Kidney tubule cell (primary cell): ENCODE measurements around the gene TMEM192.
"Not testable (repeated sequence)": the region's sequence is repeated elsewhere in the genome, so short reads cannot be mapped to it uniquely, and the experiment has no call there.

Experiments
- DNase-seq: peaks from one replicate; pipeline ENCODE4 v3.0.0-alpha.2; 2018; ENCODE audit warnings: low spot score

TMEM192 gene

GRCh38 chr4:165112368-165113121, at the start of gene TMEM192:
Gene TMEM192 (minus strand): TSS chr4:165112860. CDS start chr4:165112773, 87 bp downstream.
- peak; percentile 94 for DNase-seq

- DNase-seq = no peak
Measured at GRCh38 chr4:165158762-165159161, 46.1 kb upstream of the TMEM192 start.

- DNase-seq = no peak
Measured at GRCh38 chr4:165156906-165157305, 44.2 kb upstream of the TMEM192 start.

GRCh38 chr4:165154482-165154881, 41.8 kb upstream of the TMEM192 start:
- DNase-seq = no peak

- no peak for DNase-seq
Measured at GRCh38 chr4:165152527-165152926, 39.9 kb upstream of the TMEM192 start.

GRCh38 chr4:165151734-165152133, 39.1 kb upstream of the TMEM192 start:
- DNase-seq = no peak

GRCh38 chr4:165150545-165150944, 37.9 kb upstream of the TMEM192 start:
- DNase-seq = no peak

- DNase-seq = no peak
Measured at GRCh38 chr4:165138843-165139242, 26.2 kb upstream of the TMEM192 start.

- DNase-seq = no peak
Measured at GRCh38 chr4:165137205-165137604, 24.5 kb upstream of the TMEM192 start.

- DNase-seq = no peak
Measured at GRCh38 chr4:165136529-165136928, 23.9 kb upstream of the TMEM192 start.

GRCh38 chr4:165133150-165133549, 20.5 kb upstream of the TMEM192 start:
- DNase-seq = no peak

- peak; percentile 62 for DNase-seq
Measured at GRCh38 chr4:165131247-165131832, 18.7 kb upstream of the TMEM192 start.

- DNase-seq = no peak
Measured at GRCh38 chr4:165129924-165130323, 17.3 kb upstream of the TMEM192 start.

GRCh38 chr4:165125869-165126499, 13.3 kb upstream of the TMEM192 start:
- DNase-seq = not testable (repeated sequence)

GRCh38 chr4:165124488-165124887, 11.8 kb upstream of the TMEM192 start:
- no peak for DNase-seq

- DNase-seq = no peak
Measured at GRCh38 chr4:165118256-165118909, 5.7 kb upstream of the TMEM192 start.

- peak; percentile 10 for DNase-seq
Measured at GRCh38 chr4:165115301-165115700, 2.6 kb upstream of the TMEM192 start.

- DNase-seq = no peak
Measured at GRCh38 chr4:165111906-165112367, 723 bp downstream of the TMEM192 start.

GRCh38 chr4:165106518-165106917, 6.1 kb downstream of the TMEM192 start:
- DNase-seq = no peak

- DNase-seq = no peak
Measured at GRCh38 chr4:165101641-165102040, 11.0 kb downstream of the TMEM192 start.

- DNase-seq = peak; percentile 27
Measured at GRCh38 chr4:165096776-165097175, 15.9 kb downstream of the TMEM192 start.

- no peak for DNase-seq
Measured at GRCh38 chr4:165095291-165095690, 17.4 kb downstream of the TMEM192 start.

GRCh38 chr4:165094873-165095272, 17.8 kb downstream of the TMEM192 start:
- no peak for DNase-seq
